ENCODE measurements around the gene AOPEP. TPM values are rescaled to one million over a fixed set of nuclear protein-coding genes. Genes with fewer than 3 reads are reported as not detected.

Gene AOPEP
- total RNA-seq, 1 donor, result 20.7 TPM

DNA sequence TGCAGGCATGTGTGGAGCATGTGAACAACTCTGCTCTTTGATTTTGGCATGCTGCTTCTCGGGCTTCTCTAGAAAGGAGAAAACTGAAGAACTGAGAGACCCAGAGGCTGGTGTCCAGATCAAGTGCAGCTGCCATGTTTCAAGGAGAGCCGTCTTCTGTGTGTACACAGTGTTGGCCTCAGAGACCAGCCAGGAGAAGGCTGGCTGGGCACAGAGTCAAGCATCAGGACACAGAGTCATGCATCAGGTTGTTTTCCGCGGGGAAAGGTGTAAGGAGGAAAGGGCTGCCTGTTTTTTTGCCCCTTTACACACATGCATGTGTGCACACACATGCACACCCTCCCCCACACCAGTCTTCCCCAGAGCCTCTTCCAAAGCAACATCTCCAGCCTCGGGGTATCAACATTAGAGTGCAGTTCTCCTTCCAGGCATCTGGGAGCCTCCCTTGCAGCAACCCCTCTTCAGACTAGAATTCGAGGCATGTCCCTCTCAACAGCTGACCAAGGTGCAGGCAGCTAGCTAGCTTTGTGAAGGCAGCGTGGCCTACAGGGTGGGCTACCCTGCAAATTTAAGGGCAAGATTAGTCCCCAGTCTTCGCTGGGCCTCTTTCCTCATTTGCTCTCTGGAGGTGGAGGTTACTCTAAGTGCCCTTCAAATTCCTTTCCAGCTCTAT, 180.9 kb downstream of the AOPEP start:
- DNase-seq (ENCODE audit: low read depth in 2 of 3, low spot score in 2 of 3), result no peak

DNA sequence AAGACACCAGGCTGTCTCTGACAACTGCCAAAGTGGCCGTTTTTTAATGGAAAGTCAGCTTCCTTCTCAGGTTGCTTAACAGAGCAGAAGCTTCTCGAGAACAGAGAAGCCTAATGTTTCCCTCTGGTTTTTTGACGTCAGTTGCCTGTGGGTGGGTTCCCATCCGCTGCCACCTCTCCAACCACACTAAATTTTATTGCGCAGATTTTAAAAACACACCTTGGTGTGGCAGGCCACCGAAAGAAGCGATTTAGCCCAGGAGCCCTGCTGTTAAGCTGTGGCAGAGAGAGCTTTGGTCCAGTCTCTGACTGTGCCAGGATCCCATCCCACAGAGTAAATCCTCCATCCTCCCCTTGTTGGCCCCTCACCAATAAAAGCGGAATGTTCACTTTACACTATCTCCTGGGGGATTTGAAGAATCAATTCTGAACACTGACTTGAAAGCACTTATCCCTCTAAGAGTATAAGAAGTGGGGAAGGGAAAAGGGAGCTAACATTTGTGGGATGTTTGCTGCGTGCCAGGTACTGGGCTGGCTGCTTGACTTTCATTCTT, 181.6 kb downstream of the AOPEP start:
- DNase-seq (ENCODE audit: low read depth in 2 of 3, low spot score in 2 of 3), result no peak

DNA sequence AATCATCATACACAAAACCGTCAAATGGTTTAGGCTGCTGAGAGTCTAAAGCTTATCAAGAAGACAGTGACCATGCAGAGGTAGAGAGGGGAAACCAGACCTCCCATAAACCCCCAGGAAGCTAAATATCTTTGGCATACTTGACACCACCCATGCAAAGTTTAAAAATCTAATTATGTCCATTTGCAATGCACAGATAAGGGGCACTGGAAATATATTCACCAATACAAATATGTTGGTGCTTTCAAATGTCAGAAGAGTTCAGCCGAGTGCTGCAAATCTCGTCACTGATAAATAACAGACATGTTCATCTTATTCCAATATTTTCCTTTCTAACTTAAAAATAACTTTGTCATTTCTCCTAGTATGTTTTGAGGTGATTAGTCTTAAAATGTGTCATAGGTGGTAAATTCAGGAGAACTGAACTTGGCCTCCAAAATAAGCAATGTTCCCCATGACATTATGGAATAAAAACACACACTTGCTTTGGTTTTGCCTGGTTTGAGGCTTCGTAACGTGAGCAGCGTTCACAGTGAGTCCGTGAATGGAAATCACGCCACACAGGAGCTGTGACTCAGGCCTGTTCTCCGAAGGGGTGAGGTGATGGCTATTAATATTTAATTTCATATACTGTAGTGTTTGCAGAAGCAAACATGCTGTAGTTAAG, 182.2 kb downstream of the AOPEP start:
- no peak for DNase-seq (ENCODE audit: low read depth in 2 of 3, low spot score in 2 of 3)

DNA sequence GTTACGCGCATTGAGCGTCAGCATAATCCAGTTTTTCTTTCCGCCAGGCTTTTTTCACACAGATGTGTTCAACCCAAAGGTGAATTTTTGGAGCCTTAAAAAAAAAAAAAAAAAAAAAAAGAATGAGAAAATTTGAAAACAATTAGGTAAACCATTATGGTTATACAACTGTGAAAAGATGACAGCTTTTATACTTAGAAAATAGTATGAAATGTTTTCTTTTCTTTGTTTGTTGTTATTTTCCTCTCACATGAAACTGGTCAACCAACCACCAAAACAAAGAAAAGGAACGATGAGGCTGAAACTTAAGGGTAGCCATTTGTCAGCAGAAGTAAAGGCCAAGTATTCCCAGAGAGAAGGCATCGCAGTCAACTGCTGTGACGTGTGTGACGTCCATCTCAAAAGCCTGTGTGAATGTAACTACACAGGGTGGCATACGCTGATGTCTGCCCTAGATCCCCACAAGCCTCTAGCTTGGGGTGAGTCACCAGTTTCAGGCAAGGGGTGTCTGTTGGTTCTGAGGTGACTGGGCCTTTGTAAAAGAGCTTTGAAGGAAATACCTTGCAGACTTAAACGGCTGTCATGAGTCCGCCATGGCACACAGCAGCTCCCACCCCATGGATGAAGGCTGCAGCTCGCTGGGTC, 182.9 kb downstream of the AOPEP start:
- no peak for DNase-seq (ENCODE audit: low read depth in 2 of 3, low spot score in 2 of 3)

DNA sequence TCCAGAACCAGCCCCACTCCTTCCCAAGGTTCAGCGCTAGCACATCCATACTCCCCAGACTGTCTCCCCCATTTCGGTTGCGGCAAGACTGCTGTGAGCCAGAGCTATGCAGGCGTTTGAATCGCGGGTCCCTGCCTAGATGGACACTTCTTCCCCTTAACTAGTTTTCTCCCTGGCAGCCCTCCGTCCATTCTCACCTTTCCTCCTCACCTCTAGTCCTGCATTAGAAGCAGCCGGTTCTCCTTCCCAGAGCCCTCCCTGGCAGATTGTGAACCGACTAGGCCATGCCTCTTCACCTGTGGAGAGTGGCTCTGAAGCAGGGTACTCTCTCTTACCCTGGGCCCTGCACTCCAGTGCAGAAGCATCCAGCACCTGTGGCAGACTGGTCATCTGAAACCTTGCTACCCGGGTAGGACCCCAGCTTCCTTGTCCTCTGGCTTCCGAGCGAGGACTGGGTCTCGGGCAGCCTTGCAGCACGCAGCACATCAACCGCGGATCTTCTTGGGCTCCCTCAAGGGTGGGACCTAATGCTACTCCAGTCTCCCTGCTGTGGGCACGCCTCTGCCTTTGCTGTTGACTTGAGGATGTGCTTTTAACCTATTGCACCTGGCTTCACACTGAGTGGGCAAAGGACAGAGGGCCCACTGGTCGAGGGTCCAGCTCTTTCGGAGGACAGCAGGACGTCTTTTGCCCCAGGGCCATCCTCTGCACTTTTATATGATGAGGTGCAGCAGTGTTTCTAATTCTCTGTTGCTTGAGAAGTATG, 183.6 kb downstream of the AOPEP start:
- DNase-seq (ENCODE audit: low read depth in 2 of 3, low spot score in 2 of 3), result no peak

DNA sequence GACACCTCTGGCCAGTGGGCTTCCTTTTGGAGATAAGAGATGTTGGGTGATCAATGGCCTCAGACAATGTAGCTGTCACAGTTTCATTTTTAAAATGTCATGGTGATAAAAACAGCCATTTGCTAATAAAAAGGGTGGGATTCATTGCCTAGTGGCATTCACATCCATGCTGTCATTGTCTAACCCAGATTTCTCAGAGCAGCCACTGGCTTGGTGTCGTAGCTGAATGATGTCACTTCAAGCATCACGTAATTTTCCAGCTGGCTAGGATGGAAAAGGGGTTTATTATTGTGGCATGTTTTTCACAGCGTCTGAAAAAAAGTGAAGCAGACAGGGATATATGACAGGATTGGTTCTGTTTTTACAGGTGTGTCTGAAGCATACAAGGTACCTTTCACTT, 184.7 kb downstream of the AOPEP start:
- no peak for DNase-seq (ENCODE audit: low read depth in 2 of 3, low spot score in 2 of 3)

GRCh38 chr9:94911986-94912635, 185.6 kb downstream of the AOPEP start:
- DNase-seq (ENCODE audit: low read depth in 2 of 3, low spot score in 2 of 3), result no peak

- no peak for DNase-seq (ENCODE audit: low read depth in 2 of 3, low spot score in 2 of 3)
These were observed 186.3 kb downstream of the AOPEP start for GRCh38 chr9:94912700-94913249.

- no peak for DNase-seq (ENCODE audit: low read depth in 2 of 3, low spot score in 2 of 3)
These were observed 187.1 kb downstream of the AOPEP start for GRCh38 chr9:94913550-94913949.

DNA sequence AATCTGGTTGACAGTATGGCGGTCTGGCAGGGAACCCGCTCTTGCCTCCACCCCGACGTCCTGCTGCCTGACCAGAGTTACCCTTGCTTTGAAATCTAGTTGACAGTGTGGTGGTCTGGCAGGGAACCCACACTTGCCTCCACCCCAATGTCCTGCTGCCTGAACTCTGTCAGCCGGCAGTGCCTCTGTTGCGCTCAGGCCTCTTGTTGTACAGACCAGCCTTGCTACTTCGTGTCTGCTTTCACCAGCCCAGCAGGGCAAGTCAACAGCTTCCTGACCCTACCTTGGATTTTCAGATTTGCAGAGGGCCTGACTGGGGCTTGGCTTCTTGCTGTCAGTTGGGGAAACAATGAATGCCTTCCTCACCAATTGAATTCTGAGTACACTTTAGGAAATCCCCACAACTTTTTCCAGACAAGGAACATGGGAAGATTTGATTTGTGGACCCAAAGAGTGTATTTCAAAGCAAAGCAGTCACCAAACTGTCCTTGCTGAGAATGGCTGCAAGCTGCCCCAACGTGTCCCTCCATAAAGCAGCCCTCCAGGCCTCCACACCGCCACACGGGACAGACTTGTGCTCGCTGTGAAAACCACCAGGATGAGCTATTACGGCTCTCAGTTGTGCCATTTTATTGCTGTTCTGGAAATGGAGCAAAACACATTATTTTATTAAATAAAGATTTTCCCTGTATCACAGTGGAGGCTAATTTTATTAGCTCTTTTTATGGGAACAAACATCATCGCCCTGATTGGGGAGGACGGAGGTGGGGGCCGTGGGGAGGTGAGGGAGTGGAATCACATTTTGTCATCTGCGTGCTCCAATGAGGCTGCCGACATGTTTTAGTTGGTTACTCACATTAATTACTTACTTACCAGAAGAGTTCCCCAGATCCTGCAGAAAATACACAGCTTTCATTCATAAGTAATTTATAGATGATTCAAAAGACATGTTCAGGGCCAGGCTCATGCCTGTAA, 189.3 kb downstream of the AOPEP start:
- DNase-seq (ENCODE audit: low read depth in 2 of 3, low spot score in 2 of 3), result no peak

DNA sequence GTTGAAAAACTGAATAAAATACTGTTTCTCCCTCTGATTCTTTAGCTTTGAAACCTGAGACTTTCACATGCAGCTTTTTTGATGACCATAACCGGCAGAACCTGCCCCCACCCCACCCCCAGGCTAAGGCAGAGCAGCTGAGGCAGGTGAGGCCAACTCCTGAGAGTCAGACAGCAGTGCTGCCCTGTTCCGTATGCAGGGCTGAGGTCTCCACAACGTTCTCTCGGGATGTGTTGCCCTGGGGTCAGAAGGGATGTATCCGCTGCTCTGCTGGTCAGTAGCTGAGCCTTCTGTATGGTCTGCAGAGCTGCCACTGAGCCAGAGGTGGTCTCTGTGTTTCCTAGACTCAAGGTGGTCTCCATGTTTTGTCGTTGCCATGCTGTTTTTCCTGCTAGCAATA, 190.5 kb downstream of the AOPEP start:
- DNase-seq (ENCODE audit: low read depth in 2 of 3, low spot score in 2 of 3), result no peak

DNA sequence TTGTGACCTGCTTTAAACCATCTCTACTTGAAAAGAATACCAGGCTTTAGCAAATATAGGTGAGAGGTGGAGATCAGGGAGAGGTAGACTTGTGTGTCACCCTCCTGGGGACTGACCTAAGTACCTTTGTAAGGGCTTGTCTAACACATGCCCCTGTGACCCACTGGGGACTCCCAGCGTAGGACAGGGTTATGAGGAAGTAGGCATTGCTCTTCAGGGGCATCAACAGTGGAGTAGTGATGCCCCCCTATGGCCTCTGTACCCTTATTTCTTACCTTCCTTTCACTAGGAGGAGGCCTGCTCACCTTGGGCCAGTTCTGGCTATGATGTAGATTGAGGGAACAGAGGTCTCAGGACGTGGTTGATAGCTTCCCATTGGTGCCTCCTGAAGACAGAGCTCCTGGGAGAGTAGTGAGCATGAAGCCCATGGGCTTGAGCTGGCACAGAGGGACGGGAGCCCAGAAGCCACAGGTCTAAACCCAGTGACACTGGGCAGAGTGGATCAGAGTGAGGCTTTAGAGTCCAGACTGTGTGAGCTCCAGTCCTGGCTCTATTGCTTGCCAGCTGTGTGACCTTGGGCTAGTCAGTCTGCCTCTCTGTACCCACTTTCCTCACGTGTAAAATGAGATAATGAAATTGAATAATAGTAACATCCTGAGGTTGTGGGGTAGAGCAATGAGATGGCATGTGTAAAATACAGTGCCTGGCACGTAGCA, 191.7 kb downstream of the AOPEP start:
- peak in 2 of 3 donors; percentile 78 to 89 for DNase-seq (ENCODE audit: low read depth in 2 of 3, low spot score in 2 of 3)

- DNase-seq (ENCODE audit: low read depth in 2 of 3, low spot score in 2 of 3), result no peak
These were observed 193.0 kb downstream of the AOPEP start for GRCh38 chr9:94919376-94920098.

- DNase-seq (ENCODE audit: low read depth in 2 of 3, low spot score in 2 of 3), result no peak
These were observed 194.1 kb downstream of the AOPEP start for GRCh38 chr9:94920420-94921091.

- DNase-seq (ENCODE audit: low read depth in 2 of 3, low spot score in 2 of 3), result no peak
These were observed 194.6 kb downstream of the AOPEP start for GRCh38 chr9:94921092-94921471.

- DNase-seq (ENCODE audit: low read depth in 2 of 3, low spot score in 2 of 3), result no peak
These were observed 195.2 kb downstream of the AOPEP start for GRCh38 chr9:94921656-94922055.

DNA sequence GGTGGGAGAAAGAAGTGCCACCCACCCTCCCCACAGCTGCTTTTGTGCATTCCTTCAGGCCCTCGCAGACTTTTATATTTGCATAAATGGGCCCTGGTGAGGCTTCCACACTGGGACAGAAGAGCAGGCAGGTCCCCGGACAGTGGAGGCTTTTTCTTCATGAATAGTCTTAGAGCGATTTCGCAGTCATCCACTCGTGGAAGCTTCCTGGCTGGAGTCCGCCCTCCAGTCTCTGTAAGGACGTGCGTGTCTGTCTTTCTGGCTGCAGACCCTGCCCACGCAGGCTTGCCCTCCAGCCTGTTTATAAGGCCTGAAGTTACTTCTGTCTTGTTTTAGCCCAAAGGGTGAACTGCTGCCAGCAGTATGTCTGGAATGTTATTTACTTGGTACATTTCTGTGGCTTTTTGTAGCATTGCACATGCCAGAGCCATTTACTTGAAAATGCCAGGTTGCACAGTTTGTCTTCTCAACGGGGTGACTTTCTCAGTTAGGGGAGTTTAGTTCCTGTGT, 195.7 kb downstream of the AOPEP start:
- no peak for DNase-seq (ENCODE audit: low read depth in 2 of 3, low spot score in 2 of 3)

All from hematopoietic multipotent progenitor cell (in vitro differentiated cells).